ENCODE results near the gene FCHO2.
A peak's percentile ranks its signal among the peaks of the same experiment; 100 is the strongest.

Gene FCHO2

DNA sequence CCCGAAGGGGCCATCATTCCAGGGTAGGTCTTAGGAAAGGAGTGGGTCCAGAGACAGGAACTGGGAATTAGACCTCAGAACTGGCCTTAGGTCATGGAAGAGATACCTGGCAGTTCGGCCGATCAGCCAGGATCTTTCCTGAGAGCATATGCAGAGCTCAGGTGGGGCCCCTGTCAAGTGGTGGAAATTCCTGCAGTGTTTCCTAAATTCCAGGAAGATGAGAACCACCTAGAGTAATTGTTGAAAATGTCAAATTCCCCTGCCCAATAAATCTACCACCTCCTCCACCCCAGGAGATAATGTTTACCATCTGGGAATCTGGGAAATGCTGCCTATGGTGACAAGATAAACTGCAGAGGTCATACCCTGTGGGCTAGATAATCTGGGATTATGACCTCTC is 179.2 kb downstream of the FCHO2 start:
- H4K20me1 ChIP-seq (ENCODE audit: insufficient read depth, low read length): no peaks in the 10 kb centered on the region
- no peaks in the 10 kb centered on the region for H3K9me3 ChIP-seq (ENCODE audit: insufficient read depth, low read length)
- H3K4me3 ChIP-seq (ENCODE audit: low read length): no peak overlapping the region
- H2AFZ ChIP-seq (ENCODE audit: low read depth, low read length): no peak overlapping the region
- H3K4me2 ChIP-seq (ENCODE audit: low read length): no peak overlapping the region
- no peaks in the 10 kb centered on the region for H3K79me2 ChIP-seq (ENCODE audit: low read length)
- no peak for TF ChIP-seq EZH2phosphoT487 (IDR thresholded peaks at IDR 0.05; ENCODE audit: low read depth)
- TF ChIP-seq, protein P1, sequence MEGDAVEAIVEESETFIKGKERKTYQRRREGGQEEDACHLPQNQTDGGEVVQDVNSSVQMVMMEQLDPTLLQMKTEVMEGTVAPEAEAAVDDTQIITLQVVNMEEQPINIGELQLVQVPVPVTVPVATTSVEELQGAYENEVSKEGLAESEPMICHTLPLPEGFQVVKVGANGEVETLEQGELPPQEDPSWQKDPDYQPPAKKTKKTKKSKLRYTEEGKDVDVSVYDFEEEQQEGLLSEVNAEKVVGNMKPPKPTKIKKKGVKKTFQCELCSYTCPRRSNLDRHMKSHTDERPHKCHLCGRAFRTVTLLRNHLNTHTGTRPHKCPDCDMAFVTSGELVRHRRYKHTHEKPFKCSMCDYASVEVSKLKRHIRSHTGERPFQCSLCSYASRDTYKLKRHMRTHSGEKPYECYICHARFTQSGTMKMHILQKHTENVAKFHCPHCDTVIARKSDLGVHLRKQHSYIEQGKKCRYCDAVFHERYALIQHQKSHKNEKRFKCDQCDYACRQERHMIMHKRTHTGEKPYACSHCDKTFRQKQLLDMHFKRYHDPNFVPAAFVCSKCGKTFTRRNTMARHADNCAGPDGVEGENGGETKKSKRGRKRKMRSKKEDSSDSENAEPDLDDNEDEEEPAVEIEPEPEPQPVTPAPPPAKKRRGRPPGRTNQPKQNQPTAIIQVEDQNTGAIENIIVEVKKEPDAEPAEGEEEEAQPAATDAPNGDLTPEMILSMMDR (IDR thresholded peaks at IDR 0.05; ENCODE audit: low read depth, low read length): no peak
- H3K9ac ChIP-seq (ENCODE audit: low read length): no peak overlapping the region
- H3K36me3 ChIP-seq (replicated peaks; ENCODE audit: low read depth, low read length): no peaks in the 10 kb centered on the region
- H3K27me3 ChIP-seq (ENCODE audit: low read depth, low read length): peaks cover 37% of the 10 kb centered on the region
- H3K27ac ChIP-seq (ENCODE audit: low read length): no peak overlapping the region
- peaks cover 25% of the 10 kb centered on the region for H3K4me1 ChIP-seq (ENCODE audit: low read length)

DNA sequence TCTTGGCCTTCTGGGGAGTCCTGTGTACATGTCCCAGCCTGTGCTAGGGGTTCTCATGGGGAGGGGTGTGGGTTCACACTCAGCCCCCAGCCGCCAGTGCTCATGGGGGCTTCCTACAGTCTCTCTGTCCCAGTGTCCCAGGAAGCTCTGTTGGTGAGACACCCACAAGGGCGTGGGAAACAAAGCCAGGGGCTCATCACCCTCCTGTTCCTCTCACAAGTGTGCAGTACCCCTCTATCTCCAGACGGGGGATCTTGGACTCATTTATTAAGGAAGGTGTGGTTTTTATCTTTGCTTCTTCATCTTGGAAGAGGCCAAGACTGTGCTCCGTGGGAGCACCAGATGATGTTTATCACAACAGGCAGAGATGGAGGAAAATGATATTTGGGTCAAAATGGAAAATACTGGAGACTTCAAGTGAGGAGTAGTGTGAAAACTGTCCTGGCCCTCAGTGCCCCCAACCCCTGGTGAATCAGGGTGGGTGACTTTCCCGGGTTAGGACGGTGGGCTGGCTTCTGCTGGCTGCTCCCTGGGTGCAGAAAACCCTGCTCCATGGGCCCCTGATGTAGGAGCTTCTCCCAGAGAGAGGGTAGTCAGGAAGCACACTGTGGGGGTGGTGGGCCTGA is 179.7 kb downstream of the FCHO2 start:
- Histone ChIP-seq H3K79me2 (ENCODE audit: low read length) (no peaks in the 10 kb centered on the region), H3K4me3 (ENCODE audit: low read length) (no peak overlapping the region), H2AFZ (ENCODE audit: low read depth, low read length) (no peak overlapping the region), H3K36me3 (replicated peaks; ENCODE audit: low read depth, low read length) (no peaks in the 10 kb centered on the region), H3K4me2 (ENCODE audit: low read length) (0 out of 2 replicates have a peak overlapping the region, but pooled peaks have one; percentile 75), H3K27ac (ENCODE audit: low read length) (no peak overlapping the region), H4K20me1 (ENCODE audit: insufficient read depth, low read length) (no peaks in the 10 kb centered on the region), H3K9ac (ENCODE audit: low read length) (no peak overlapping the region), H3K27me3 (ENCODE audit: low read depth, low read length) (peaks cover 38% of the 10 kb centered on the region), H3K9me3 (ENCODE audit: insufficient read depth, low read length) (no peaks in the 10 kb centered on the region), H3K4me1 (ENCODE audit: low read length) (peaks cover 25% of the 10 kb centered on the region)
- TF ChIP-seq EZH2phosphoT487 (IDR thresholded peaks at IDR 0.05; ENCODE audit: low read depth): no peak
- TF ChIP-seq, protein P1 (IDR thresholded peaks at IDR 0.05; ENCODE audit: low read depth, low read length): peak; percentile 42

DNA sequence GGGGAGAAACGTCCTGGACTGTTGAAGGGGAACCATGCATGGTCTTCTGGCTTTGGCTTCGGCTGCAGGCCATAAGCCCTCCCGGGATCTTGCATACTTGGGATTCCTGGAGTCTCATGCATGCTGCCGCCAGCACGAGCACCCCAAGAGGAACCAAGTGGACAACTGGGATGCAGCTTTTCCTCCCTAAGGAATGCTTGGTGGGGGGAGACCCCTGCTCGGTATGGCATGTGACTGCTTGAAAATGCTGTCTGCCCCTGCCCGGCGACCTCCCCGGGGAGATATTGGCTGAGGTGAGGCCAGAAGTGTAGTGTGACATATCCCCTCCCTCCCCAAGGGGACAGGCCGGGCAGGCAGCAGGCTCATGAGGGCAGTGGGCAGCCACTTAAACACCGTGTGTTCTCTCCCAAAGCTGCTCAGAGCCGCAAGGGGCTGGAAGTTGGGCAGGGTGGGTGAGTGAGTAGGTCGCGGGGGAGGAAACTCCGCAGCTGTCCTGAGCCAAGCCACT is 180.3 kb downstream of the FCHO2 start:
- H3K4me2 ChIP-seq (ENCODE audit: low read length): peak overlapping the region; percentile 75
- H3K9ac ChIP-seq (ENCODE audit: low read length): no peak overlapping the region
- no peak overlapping the region for H2AFZ ChIP-seq (ENCODE audit: low read depth, low read length)

More for the DNA sequence above, 180.3 kb downstream of the FCHO2 start:
- no peaks in the 10 kb centered on the region for H3K79me2 ChIP-seq (ENCODE audit: low read length)
- no peak overlapping the region for H3K27ac ChIP-seq (ENCODE audit: low read length)
- TF ChIP-seq, protein P1 (IDR thresholded peaks at IDR 0.05; ENCODE audit: low read depth, low read length): no peak
- no peak for TF ChIP-seq EZH2phosphoT487 (IDR thresholded peaks at IDR 0.05; ENCODE audit: low read depth)
- peaks cover 43% of the 10 kb centered on the region for H3K27me3 ChIP-seq (ENCODE audit: low read depth, low read length)
- no peaks in the 10 kb centered on the region for H3K9me3 ChIP-seq (ENCODE audit: insufficient read depth, low read length)
- H4K20me1 ChIP-seq (ENCODE audit: insufficient read depth, low read length): no peaks in the 10 kb centered on the region
- peaks cover 25% of the 10 kb centered on the region for H3K4me1 ChIP-seq (ENCODE audit: low read length)
- peak overlapping the region; percentile 68; the same call in 1 of the 2 replicates for H3K4me3 ChIP-seq (ENCODE audit: low read length)
- H3K36me3 ChIP-seq (replicated peaks; ENCODE audit: low read depth, low read length): no peaks in the 10 kb centered on the region
